ENCODE measurements around the gene PRODH.
"Not testable (repeated sequence)": the region's sequence is repeated elsewhere in the genome, so short reads cannot be mapped to it uniquely, and the experiment has no call there.

PRODH gene

DNA sequence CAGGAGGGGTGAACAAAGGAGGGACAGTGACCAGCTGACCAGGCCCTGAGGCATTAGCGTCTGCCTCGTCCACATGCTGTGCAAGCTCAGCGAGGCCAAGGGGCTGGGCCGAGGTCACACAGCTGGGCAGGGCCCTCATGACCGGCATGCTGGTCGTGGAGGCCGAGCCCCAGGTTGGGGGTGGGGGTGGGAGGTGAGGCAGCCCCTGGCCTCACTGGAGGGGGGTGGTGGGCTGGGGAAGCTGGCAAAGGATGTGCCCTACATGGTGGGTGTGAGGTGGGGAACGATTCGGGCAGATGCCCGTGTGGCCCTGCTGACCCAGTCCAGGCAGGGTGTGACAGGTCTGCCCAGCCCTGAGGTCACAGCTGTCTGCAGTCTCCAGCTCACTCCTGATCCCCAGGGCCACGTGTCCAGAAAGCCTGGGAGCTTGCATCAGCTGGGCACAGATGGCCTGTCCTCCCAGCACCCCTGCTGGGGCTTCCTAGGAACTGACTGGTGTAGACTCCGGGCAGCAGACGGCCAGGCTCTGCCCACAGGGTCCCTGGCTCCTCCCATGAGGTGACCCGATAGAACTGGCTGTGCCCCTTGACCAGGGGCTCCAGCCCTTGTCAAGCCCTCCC, 31.4 kb upstream of the PRODH start:
- DNase-seq, result not testable (repeated sequence)

DNA sequence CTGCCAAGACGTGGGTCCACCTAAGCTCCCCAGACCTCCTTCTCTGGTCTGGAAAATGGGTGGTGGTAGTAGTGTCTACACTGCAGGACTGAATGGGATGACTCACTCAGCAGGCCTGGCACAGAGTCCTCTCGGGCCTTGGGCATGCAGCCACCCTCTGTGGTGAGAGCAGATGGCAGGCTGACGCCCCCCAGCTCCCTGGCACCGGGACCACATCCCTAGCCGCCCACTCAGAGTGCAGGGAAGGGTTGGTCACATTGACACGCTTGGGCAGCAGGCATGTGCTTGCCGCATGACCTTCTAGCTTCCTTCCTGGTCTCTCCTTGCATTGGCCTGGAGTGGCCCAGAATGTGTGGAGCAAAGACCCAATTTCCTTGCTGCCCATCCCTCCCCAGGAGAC, 30.7 kb upstream of the PRODH start:
- no peak for DNase-seq

DNA sequence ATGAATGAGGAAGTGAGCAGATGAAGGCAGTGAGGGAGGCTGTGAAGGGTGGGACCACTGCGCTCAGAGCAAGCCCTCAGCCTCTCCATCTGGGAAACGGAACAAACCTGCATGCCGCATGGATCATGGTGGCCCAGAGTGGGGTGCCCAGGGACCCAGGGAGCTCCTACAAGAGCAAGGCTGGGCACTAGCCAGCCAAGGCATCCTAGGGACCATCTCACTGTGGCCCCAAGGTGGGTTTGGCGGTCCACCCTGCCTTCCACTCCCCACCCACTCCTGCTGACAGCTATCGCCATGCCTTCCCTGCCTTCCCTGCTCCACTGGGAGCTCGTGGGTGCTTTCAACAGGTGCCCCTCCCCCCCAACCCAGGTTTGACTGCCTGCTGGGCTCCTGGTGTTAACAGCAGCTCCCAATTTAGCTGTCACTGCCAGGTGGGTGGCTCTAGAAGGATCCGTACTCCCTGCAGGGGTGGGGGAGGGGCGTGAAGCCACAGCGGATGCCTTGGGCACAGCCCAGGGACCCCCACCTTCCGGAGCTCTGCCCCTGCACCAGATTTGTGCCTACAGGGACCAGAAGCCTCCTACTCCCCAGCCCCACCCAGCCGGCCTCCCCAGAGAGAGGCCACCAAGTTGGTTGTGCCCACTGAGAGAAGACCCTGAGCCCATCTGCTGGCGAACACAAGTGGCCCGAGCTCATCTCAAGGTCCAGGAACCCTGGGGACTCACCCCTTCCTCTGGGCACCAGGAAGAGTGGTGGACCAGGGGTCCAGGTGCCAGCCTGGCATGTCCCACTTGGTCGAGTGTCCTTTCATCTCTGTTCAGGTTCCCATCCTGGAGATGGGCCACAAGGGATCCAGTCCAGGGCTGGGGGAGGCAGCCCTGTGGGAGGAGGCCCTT, 29.7 kb upstream of the PRODH start:
- DNase-seq, result no peak

DNA sequence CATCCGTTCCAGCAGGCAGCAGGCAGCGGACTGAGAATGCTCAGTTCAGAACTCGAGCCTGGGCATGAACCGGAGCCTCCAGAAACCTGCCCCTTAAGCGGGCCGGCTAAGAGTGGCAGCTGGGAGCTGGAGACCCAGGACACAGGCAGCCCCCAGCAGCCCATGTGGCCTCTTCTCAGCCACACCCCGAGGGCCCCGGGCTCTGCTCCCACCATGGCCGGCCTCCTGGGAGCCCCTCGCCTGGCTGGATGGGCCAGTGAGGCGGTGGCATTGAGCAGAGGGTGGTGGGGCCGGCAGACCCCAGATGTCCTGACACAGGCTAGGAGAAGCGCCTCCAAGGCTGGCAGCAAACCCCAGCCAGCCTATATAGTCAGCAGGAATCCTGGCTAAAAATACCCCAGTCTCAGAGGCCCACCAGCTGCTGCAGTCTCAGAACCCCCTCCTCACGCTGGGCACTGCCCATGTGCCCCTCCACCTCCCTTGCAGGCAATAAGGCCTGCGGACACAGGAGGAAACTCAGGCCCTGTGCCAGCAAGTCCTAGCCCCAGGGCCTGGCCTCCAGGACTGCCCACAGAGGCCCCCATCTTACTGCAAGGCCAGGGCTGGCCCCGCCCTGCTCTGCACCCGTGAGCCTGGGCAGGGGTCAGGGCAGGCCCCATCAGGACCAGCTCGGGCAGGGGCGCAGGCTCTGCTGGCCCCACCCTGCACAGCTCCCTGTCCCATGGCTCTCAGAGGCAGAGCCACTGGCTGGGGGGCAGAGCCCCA, 28.6 kb upstream of the PRODH start:
- not testable (repeated sequence) for DNase-seq

DNA sequence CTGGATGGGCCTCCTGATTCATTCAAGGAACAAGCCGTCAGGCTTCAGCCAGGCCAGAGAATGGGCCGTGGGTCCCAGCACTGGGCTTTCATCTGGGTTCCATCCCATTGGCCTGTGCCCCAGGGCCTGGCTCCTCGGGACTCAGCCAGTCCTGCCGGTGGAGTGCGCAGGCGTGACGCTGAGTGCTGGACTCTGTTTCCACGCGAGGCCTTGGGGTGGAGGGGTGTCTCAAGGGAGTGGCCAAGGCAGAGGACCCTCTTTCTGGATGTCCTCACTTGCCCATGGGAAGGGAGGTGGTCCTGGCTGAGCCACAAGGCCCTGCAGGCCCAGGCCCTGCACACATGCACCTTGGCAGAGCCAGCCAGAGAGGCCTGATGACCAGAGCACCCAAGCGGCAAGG, 28.0 kb upstream of the PRODH start:
- not testable (repeated sequence) for DNase-seq

DNA sequence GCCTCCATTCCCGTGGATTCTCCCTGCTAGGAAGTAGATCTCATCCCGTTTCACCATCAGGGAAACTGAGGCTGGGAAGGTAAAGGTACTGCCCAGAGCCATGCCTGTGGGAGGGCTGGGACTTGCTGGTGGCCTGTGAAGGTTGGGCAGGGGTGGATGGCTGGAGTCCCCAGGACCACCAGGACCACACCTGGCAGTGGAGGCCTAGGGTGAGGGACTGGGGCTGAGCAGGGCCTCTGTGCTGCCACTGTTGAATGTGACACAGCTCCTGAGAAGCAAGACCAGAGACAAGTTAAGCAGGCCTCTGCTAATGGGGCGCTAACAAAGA, 26.2 kb upstream of the PRODH start:
- no peak for DNase-seq

DNA sequence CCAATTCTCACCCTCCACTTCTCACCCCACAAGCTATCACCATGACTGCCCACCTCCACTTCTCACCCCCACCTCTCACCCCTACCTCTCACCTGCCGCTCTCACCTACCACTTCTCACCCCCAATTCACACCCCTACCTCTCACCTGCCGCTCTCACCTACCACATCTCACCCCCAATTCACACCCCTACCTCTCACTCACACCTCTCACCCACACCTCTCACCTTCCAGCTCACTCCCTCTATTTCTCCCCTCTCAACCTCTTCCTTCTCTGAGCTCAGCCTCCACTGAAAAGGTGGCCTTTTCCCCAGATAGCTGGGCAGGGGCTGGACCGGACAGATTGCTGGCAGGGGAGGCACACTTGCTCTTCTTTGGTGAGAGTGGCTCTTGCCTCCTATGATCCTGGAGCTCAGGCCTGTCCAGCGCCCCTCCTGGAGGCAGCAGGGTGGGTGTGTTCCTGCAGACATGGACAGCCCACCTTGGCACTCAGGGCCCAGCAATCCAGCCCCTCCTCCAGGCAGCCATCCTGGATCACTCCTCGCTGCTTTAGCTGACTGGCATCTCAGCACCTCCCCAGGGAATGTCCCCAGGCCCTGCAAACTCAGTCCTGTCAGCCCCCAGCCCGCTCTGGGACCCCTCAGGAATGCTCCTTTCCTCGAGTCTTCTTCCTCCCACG, 25.7 kb upstream of the PRODH start:
- not testable (repeated sequence) for DNase-seq

DNA sequence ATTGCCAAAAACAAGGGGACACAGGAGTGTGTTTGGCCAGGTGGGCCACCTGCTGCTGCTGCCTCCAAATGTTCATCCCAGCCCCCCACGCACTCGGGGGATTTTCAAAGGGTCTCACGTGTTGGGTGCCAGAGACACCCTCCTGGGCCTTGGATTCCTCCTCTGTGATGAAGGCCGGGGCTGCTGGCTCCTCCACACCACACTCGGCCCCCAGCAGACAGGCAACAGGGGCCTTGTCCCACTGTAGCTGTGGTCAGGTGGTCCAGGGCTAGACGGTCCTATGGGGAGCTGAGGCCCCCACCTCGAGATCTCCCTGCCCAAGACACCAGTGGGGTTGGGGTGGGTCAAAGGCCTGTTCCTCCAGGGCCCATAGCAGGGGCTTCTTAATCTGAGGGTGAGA, 25.1 kb upstream of the PRODH start:
- DNase-seq, result not testable (repeated sequence)

DNA sequence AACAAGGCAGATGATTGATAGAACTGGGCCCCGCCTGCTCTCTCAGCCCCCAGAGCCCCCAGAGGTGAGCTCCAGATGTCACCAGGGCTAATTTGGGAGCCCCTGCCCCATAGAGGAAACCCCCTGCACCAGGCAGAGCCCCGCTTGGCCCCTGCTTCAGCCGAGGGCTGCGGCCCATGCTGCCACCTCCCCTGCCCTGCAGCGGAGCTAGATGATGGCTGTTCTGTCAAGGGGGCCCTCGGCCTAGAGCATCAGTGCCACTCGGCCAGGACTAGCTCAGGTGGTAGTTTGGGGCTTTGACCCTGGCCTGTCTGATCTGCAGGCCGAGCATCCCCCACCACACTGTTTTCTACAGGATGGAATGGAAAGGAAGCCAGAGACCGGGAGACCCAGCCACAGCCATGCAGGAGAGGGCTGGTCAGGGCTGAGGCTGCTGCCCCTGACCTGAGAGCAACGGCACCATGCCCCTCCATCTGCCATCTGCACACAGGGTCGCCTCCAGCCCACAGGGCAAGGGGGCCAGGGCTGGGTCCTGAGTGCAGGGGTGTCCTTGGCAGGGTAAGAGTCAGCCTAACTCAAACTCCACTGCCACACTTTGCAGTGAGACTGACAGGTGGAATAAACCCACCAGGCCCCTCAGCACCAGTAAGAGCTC, 24.2 kb upstream of the PRODH start:
- not testable (repeated sequence) for DNase-seq

DNA sequence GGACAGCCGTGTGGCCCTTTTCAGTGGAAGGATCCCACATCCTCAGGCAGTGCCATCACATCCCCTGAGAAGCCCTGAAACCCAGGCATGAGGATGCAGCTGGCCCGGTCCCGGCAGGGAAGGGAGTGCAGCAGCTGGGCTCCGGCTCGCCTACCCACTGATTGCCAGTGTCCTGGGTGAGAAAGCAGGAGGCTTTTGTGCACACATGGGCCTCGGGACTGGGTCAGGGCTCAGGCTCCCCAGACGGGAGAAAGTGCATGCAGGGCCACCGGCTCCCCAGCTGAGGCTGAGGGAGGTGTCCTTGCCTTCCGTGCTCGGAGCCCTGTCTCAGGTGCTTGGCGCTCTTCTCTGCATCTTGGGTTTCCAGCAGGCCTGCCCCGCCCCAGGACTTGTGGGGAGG, 23.6 kb upstream of the PRODH start:
- not testable (repeated sequence) for DNase-seq

DNA sequence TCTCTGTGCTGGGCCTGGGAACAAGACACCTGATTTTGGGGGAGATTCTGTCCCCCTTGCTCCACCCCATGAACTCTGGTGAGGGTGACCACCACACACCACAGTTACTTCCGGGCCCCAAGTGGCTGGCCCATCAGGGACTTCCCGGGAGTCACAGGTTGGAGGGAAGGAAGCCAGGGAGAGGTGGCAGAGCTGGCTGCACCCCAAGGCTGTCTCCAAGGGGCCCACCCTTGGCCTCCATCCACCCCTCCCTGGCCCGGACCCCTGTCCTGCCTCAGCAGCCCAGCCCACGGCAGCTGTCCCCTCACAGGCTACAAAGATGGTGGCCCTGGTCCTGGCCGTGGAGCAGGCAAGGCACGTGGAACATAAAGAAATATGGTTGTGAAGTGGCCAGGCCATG, 23.2 kb upstream of the PRODH start:
- DNase-seq, result not testable (repeated sequence)

DNA sequence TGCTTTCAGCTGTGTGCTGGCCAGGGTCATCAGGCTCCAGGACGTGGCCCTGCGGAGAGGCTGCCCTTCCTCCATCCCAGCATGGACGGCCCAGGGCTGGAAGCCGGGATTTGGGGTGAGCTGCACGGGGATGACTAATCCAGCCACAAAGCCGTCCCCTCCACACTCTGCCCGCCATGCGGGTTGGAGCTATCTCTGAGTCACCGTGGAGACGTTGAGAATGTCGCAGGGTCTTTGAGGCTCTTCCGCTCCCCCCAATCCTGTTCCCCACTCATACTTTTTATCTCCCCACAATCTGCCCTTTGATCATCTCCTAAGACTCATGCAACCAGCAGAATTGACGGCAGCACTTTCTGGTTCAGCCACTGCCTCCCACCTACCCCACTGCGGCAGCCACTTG, 22.6 kb upstream of the PRODH start:
- not testable (repeated sequence) for DNase-seq

DNA sequence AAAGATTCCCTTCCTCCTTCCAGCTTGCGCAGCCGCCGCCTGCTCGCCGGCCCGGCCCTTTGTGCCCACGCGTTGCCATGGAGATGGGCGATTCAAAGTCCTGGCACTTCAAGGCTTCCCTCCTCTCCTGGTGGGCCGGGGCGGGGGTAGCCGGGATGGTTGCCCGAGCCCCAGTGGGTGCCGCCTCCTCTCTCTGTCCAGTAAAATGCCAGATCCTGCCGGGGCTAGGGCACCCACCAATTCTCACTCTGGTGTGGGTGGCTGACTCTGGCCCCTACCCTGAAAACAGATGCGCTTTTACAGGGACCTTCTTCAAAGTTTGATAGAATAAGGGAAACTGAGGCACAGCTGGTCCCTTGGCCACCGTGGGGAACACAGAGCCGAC, 22.2 kb upstream of the PRODH start:
- DNase-seq, result not testable (repeated sequence)

DNA sequence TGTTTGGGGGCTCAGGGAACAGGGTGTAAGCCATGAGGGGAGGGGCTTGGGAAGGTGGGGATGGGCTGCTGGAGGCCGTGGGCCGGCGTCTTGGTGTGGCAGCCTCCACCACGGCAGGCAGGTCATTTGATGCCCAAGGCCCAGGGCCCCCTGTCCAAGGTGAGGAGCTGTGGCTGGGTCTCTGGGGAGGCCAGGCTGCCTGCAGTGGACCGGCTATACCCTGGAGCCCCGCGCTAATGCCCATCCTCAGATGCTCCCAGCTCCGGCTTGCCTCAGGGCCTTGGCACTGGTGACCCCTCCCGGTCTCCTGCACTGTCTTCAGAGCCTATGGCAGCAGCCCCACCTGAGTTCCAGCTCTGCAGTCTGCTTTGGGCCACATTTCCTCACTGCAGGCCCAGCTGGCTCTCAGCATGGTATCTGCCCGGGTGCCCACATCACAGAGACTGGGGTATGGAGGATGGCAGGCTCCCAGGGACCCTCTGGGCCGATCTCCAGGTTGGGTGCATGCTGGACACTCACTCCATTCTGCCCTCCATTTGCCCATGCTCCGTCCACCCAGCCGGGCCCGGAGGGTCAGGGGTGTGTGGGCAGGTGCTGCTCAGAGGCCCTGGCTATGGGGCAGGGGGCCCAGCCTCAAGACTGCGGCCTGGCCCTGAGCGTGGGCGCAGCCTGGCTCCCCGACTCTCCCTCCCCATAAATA, 21.7 kb upstream of the PRODH start:
- not testable (repeated sequence) for DNase-seq

DNA sequence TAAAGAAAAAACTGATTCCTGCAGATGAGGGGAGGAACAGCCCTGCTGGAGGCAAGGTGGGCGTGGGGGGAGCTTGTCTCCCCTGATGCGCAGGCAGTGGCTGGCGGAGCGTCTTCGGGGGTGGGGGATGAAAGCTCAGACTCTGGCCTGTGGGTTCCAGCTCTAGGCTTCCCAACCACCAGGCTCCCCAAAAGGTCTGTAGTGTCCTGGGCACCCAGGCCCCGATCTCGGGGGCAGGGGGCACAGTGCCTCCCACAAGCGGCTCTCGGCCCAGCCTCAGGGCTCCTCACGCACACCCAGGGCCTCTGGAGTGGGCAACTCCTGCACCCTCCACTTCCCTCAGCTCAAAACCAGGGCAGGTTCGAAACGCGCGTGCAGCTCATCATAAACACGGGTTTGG, 20.9 kb upstream of the PRODH start:
- not testable (repeated sequence) for DNase-seq

DNA sequence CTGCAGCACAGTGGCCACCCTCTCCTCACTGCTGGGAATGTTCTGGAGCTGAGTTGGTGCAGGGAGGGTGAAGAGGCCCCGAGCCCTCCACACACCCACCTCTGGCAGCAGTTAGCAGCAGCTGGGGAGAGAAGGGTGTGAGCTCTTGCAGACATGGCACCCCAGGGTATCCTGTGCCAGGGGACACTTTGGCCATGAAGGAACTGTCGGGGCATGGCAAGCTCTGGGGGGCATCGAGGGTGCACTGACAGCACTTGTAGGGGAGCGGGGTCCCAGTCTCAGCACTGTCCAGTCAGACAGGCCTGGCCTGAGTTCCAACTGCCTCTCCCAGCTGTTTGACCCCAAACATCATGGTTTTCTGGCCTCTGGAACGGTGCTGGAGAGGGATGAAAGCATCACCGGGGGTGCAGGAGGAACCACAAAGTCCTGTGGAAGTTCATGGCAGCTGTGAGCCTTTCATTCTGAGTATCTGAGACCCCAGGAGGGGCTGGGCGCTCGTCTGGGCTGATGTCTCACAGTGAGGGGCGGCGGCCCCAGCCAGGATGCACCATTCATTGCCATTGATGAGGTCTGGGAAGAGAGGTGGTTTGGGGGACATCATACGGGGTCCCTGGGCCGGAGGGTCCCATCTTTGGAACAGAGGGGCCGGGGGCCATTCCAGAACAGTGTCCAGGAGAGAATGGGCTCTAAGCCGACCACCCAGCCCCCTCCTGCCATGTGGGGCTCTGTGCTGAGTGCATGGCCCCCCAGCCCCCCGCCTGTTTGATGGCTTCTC, 20.2 kb upstream of the PRODH start:
- DNase-seq, result not testable (repeated sequence)

DNA sequence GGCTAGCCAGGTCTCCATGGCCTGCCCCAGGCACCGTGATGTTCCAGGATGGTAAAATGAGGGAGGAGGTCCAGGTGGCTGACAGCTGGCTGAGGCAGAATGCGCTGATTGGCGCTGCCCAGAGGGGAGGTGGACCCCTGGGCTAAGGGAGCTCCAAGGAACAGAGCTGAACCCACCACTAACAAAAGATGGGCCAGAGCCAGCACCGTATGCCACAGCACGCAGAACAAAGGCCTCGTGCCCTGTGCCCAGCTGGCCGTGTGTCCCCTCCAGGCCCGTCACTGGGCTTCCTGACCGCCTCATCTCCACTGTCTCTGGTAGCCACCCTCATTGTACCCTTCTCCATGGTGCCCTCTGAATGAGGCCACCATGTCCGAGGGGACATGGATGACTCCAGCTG, 19.6 kb upstream of the PRODH start:
- DNase-seq, result no peak

DNA sequence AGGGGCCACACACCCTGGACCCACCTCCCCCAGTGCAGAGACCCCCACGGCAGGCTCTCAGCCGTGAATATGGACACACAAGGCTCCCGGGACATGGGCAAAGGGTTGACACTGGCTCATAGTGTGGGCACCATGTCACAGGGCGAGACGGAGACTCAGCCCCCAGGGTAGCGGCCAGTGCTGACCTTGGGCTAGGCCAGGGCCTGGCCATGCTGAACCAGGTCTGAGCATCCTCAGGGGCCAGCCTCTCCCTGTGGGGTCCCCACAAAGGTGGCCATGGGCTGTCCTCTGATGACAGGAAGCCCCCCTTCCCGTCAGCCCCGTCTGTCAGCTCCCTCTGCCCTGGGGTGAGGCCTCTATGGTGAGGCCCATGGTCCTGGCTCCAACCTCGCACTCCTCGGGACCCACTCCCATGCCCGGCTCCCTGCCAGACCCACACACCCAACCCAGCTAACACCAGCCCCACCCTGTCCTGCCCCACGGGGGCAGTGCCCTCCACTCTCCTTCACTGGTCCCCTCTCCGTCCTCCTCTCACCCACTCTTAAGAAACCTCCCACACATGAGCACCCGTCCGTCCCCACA, 19.0 kb upstream of the PRODH start:
- DNase-seq, result no peak

DNA sequence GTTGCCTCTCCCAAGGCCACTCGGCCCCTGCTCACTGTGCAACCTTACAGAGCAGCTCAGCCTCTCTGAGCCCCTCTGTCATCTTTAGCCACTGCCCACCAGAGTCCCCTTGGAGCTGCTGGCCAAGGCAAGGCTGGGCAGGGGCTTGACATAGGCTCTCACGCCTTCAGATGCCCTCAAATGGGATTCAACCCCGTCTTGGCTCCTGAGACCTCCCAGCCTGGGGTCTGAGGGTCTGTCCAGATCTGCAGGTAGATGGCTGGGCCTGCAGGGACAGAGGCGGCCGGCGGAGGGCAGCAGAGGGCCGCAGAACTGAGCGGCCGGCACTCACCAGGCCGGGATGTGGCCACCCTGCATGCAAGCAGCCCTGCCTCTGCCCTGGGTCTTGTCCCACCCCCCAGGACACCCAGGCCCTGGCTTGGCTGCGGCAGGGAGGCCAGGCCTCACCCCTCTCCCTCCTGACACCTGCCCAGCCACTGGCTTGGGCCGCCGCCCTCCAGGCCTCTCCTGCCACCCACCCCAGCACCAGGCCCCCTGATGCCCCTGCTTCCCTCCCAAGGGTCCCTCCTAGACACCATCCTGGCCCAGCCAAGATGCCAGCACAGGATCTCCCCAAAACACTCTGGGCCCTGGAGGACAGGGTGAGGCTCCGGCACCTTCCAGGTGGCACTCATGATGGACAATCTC, 18.4 kb upstream of the PRODH start:
- DNase-seq, result peak; percentile 49

DNA sequence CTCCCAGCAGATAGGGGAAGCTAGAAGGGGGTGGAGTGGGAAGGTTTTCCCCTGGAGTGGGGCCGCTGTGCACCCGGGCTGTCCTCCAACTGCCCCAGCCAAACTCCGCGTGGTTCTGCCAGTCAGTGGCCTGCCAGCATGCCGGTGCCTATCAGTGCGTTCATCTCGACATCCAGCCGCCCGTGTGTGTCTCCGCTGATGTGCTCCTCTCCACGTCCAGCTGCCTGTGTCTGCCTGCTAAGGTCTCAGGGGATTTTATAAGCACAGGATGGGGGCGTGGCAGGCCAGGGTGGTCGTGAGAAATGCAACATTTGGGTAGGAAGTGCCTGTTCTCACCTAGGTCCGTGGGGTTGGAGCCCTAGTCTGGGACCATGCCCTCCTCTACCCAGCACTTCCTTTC, 17.0 kb upstream of the PRODH start:
- not testable (repeated sequence) for DNase-seq

All from stimulated activated CD4-positive, alpha-beta T cell treated with anti-CD3 and anti-CD28 coated beads, Interleukin-1b, Interleukin-23, amount 100 ng/mL, for 48 hours (primary cell).